Endodermal cell (in vitro differentiated cells): ENCODE results near the gene FITM2. TPM values are rescaled to one million over a fixed set of nuclear protein-coding genes. Genes with fewer than 3 reads are reported as not detected.

Source experiments
- DNase-seq: peaks from one replicate; pipeline ENCODE4 v3.0.0-alpha.2; 2017
- H3K27ac ChIP-seq: 2 replicates; pipeline ENCODE4 v1.5.1; 2013; ENCODE audit warnings: mild to moderate bottlenecking, low read depth, low read length, moderate library complexity
- H3K27me3 ChIP-seq: 2 replicates; pipeline ENCODE4 v1.6.1; 2013; ENCODE audit warnings: mild to moderate bottlenecking, low read length, moderate library complexity; ENCODE audit not compliant: insufficient read depth, control insufficient read depth, poor library complexity, severe bottlenecking
- H3K36me3 ChIP-seq: 2 replicates; pipeline ENCODE4 v1.7.0; 2013; ENCODE audit warnings: mild to moderate bottlenecking, low read length, moderate library complexity; ENCODE audit not compliant: control insufficient read depth, insufficient read depth
- H3K4me1 ChIP-seq: one replicate; pipeline ENCODE4 v1.7.0; 2013; ENCODE audit warnings: low read length; ENCODE audit not compliant: control insufficient read depth, insufficient read depth
- H3K4me3 ChIP-seq: 2 replicates; pipeline ENCODE4 v1.5.1; 2013; ENCODE audit warnings: mild to moderate bottlenecking, low read length, moderate library complexity
- H3K9ac ChIP-seq: 2 replicates; pipeline ENCODE4 v1.6.1; 2013; ENCODE audit warnings: mild to moderate bottlenecking, low read length, moderate library complexity; ENCODE audit not compliant: poor library complexity, severe bottlenecking; ENCODE audit errors: extremely low read depth
- H3K9me3 ChIP-seq: 2 replicates; pipeline ENCODE4 v1.6.1; 2013; ENCODE audit warnings: mild to moderate bottlenecking, low read length, moderate library complexity; ENCODE audit not compliant: control insufficient read depth
- H3K27ac Mint-ChIP-seq: 2 replicates; pipeline ENCODE4 v1.8.0; 2020; ENCODE audit warnings: mixed read lengths
- H3K27me3 Mint-ChIP-seq: 2 replicates; pipeline ENCODE4 v1.8.0; 2021; ENCODE audit warnings: mild to moderate bottlenecking, mixed read lengths; ENCODE audit not compliant: insufficient read depth
- H3K36me3 Mint-ChIP-seq: 2 replicates; pipeline ENCODE4 v1.8.0; 2020; ENCODE audit warnings: low read depth, mixed read lengths
- H3K4me1 Mint-ChIP-seq: 2 replicates; pipeline ENCODE4 v1.8.0; 2020; ENCODE audit warnings: mixed read lengths
- H3K4me3 Mint-ChIP-seq: 2 replicates; pipeline ENCODE4 v1.8.0; 2020; ENCODE audit warnings: mild to moderate bottlenecking, moderate library complexity, mixed read lengths
- H3K9me3 Mint-ChIP-seq: 2 replicates; pipeline ENCODE4 v1.8.0; 2020; ENCODE audit warnings: mild to moderate bottlenecking, mixed read lengths
- WGBS, 2 experiments: methylation state at CpG; one replicate each; pipeline versions ENCODE4 v1.1.5 to v1.1.7; 2013; ENCODE audit warnings: missing lambda C conversion rate in 2 of 2, mixed read lengths in 1 of 2; ENCODE audit not compliant: insufficient coverage in 1 of 2, insufficient read length in 1 of 2; 5-methylcytosine and 5-hydroxymethylcytosine counted together
- total RNA-seq, 2 donors: library from RNA; stranded (reverse); fragmentation: NEBNext Ultra II Directional in 1 of 2; extraction: Animal tissue kit (Norgen Biotek cat#: 25700) in 1 of 2; gene quantifications; 2 replicates in 1 of 2; 3 replicates in 1 of 2; pipeline ENCODE4 v1.2.1, GENCODE V29; 2021
- TF ChIP-seq, protein P1 (sequence below): fragments of 200-600 bp; sonication (generic); conservative IDR thresholded peaks from 2 replicates; pipeline ENCODE4 v1.5.0; 2021; ENCODE audit warnings: antibody characterized with exemption, mild to moderate bottlenecking

FITM2 gene
- total RNA-seq, 2 donors from 2014 or later = 2.4 to 2.9 TPM

DNA sequence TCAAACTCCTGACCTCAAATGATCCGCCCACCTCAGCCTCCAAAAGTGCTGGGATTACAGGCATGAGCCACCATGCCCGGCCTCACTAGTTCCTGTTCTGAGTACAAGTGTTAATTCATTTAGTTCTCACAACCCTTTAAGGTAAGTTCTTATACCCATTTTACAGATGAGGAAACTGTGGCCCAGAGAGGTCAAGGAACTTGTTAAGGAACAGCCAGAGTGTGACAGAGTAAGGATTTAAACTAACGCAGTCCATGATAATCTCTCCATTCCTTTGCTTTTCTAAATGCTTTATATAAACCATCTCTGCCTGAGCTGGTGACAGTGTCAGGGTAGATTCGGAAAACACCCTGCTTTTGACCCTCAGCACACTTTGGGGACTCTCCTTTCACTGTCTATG lies 13.3 kb downstream of the FITM2 start:
- Histone ChIP-seq H3K9me3 (peaks cover 7% of the 10 kb centered on the region), H3K4me1 (peaks cover 4% of the 10 kb centered on the region), H3K27me3 (no peaks in the 10 kb centered on the region), H3K9ac (no peak overlapping the region), H3K4me3 (no peak overlapping the region), H3K36me3 (no peaks in the 10 kb centered on the region), H3K27ac (no peak overlapping the region)
- Mint-ChIP-seq H3K36me3 (peaks cover 5% of the 10 kb centered on the region), H3K4me1 (peaks cover 8% of the 10 kb centered on the region), H3K4me3 (no peak overlapping the region), H3K27me3 (no peaks in the 10 kb centered on the region), H3K27ac (no peak overlapping the region), H3K9me3 (peaks cover 4% of the 10 kb centered on the region)
- TF ChIP-seq, protein P1, sequence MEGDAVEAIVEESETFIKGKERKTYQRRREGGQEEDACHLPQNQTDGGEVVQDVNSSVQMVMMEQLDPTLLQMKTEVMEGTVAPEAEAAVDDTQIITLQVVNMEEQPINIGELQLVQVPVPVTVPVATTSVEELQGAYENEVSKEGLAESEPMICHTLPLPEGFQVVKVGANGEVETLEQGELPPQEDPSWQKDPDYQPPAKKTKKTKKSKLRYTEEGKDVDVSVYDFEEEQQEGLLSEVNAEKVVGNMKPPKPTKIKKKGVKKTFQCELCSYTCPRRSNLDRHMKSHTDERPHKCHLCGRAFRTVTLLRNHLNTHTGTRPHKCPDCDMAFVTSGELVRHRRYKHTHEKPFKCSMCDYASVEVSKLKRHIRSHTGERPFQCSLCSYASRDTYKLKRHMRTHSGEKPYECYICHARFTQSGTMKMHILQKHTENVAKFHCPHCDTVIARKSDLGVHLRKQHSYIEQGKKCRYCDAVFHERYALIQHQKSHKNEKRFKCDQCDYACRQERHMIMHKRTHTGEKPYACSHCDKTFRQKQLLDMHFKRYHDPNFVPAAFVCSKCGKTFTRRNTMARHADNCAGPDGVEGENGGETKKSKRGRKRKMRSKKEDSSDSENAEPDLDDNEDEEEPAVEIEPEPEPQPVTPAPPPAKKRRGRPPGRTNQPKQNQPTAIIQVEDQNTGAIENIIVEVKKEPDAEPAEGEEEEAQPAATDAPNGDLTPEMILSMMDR = no peak
- WGBS, 2 experiments = 91 to 96% methylated on average over 4 of the region's 4 CpGs
- no peak for DNase-seq

DNA sequence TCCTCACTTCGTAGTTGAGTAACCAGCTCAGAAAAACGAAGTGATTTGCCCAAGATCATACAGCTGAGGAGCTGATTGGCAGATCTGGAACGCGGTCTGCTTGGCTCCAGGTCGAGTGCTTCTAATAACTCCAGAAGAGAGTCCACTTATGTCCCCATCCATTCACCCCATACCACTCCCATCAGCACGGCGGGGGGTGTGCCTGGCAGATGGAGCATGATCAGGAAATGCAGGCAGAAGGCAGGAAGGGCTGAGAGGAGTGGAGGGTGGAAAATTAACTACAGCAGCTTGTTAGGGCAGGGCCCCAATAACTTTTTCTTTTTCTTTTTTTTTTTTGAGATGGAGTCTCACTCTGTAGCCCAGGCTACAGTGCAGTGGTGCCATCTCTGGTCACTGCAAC lies 15.0 kb downstream of the FITM2 start:
- H3K4me1 Mint-ChIP-seq = peaks cover 2% of the 10 kb centered on the region
- H3K9me3 Mint-ChIP-seq = peaks cover 4% of the 10 kb centered on the region
- Histone ChIP-seq H3K27ac (no peak overlapping the region), H3K36me3 (no peaks in the 10 kb centered on the region), H3K9ac (no peak overlapping the region), H3K4me3 (no peak overlapping the region), H3K9me3 (peaks cover 2% of the 10 kb centered on the region), H3K4me1 (no peaks in the 10 kb centered on the region), H3K27me3 (no peaks in the 10 kb centered on the region)
- no peaks in the 10 kb centered on the region for H3K27me3 Mint-ChIP-seq
- no peak overlapping the region for H3K27ac Mint-ChIP-seq
- peaks cover 6% of the 10 kb centered on the region for H3K36me3 Mint-ChIP-seq
- no peak for DNase-seq
- H3K4me3 Mint-ChIP-seq = no peak overlapping the region
- TF ChIP-seq, protein P1 = no peak
- WGBS, 2 experiments = 87 to 93% methylated on average over 4 to 5 of the region's 7 CpGs

DNA sequence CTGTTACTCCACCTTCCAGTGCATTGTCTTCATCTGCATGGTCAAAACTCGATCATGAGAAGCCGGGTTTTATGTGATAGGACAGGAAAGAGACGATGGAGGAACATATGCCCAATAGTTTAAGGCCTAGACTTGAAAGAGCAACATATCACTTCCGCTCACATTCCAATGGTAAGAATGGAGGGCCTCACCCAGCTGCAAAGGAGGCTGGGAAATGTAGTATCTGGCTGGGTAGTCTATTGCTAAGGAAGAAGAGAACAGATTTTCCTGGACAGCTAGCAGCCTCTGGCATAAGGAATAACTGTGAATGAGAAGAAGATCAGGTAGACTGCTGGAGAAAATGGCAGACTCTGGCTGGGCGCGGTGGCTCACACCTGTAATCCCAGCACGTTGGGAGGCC lies 19.2 kb downstream of the FITM2 start:
- Histone ChIP-seq H3K27me3 (no peaks in the 10 kb centered on the region), H3K36me3 (no peaks in the 10 kb centered on the region), H3K4me1 (no peaks in the 10 kb centered on the region), H3K27ac (no peak overlapping the region), H3K9ac (no peak overlapping the region), H3K4me3 (no peak overlapping the region), H3K9me3 (peaks cover 14% of the 10 kb centered on the region)
- H3K27ac Mint-ChIP-seq = no peak overlapping the region
- peaks cover 1% of the 10 kb centered on the region for H3K27me3 Mint-ChIP-seq
- 94 to 100% methylated on average over 4 to 7 of the region's 7 CpGs for WGBS, 2 experiments
- peaks cover 19% of the 10 kb centered on the region for H3K4me1 Mint-ChIP-seq
- H3K4me3 Mint-ChIP-seq = no peak overlapping the region
- no peak for DNase-seq
- H3K9me3 Mint-ChIP-seq = peaks cover 6% of the 10 kb centered on the region
- TF ChIP-seq, protein P1 = no peak
- H3K36me3 Mint-ChIP-seq = peaks cover 5% of the 10 kb centered on the region
